HEK293 (cell line): ENCODE data around the gene ADD1.

Experiments used
- CTCF ChIA-PET: fragments of 350-600 bp; formaldehyde crosslinking; extraction: SDS; loops from one replicate; lab custom pipeline; 2021; ENCODE audit warnings: antibody characterized with exemption; lab: Yijun Ruan, JAX
- POLR2A ChIA-PET: fragments of 300-600 bp; formaldehyde crosslinking; extraction: SDS; loops from one replicate; lab custom pipeline; 2020; ENCODE audit warnings: antibody characterized with exemption, inconsistent platforms; lab: Yijun Ruan, JAX
- H3K27ac ChIP-seq: fragments of 200-500 bp; sonication (Bioruptor generic); 2 replicates; pipeline ENCODE4 v1.5.1; 2014; ENCODE audit warnings: low read depth, low read length, control low read depth, inconsistent platforms; ENCODE audit errors: extremely low read depth
- H3K36me3 ChIP-seq, 2 experiments: fragments of 200-500 bp in 1 of 2; sonication (Bioruptor generic) in 1 of 2; 1 replicate in 1 of 2; 2 replicates in 1 of 2; pipeline ENCODE4 v1.5.1; 2014 to 2017; ENCODE audit warnings: inconsistent platforms in 2 of 2, low read length in 2 of 2; ENCODE audit not compliant: control insufficient read depth in 2 of 2, insufficient read depth in 1 of 2
- H3K4me1 ChIP-seq: fragments of 200-500 bp; sonication (Bioruptor generic); 2 replicates; pipeline ENCODE4 v1.5.1; 2014; ENCODE audit warnings: mild to moderate bottlenecking, low read length, inconsistent platforms; ENCODE audit not compliant: control insufficient read depth, insufficient read depth
- H3K4me3 ChIP-seq: 2 replicates; pipeline ENCODE4 v1.5.1; 2011; ENCODE audit warnings: low read depth, mild to moderate bottlenecking, control low read depth, low read length, moderate library complexity
- H3K9me3 ChIP-seq: fragments of 200-500 bp; sonication (Bioruptor generic); 2 replicates; pipeline ENCODE4 v1.5.1; 2014; ENCODE audit warnings: low read depth, low read length, inconsistent platforms; ENCODE audit not compliant: control insufficient read depth, insufficient read depth
- GLIS1 ChIP-seq: fragments of 450-650 bp; formaldehyde crosslinking; IDR thresholded peaks from 2 replicates; pipeline ENCODE4 v1.5.1; 2016; ENCODE audit warnings: missing biosample characterization, missing genetic modification characterization
- SALL2 ChIP-seq: fragments of 450-650 bp; formaldehyde crosslinking; IDR thresholded peaks from 2 replicates; pipeline ENCODE4 v1.5.0; 2017; ENCODE audit warnings: missing biosample characterization, mild to moderate bottlenecking, missing genetic modification characterization, borderline replicate concordance
- ZBTB1 ChIP-seq: fragments of 450-650 bp; formaldehyde crosslinking; IDR thresholded peaks from 2 replicates; pipeline ENCODE4 v1.5.1; 2016; ENCODE audit warnings: missing biosample characterization, missing genetic modification characterization
- ZBTB6 ChIP-seq: fragments of 450-650 bp; formaldehyde crosslinking; IDR thresholded peaks from 2 replicates; pipeline ENCODE4 v1.5.1; 2017; ENCODE audit warnings: missing biosample characterization, missing genetic modification characterization
- ZFP69B ChIP-seq: fragments of 450-650 bp; formaldehyde crosslinking; IDR thresholded peaks from 2 replicates; pipeline ENCODE4 v1.5.1; 2016; ENCODE audit warnings: missing biosample characterization, missing genetic modification characterization
- ZNF112 ChIP-seq: fragments of 450-650 bp; formaldehyde crosslinking; IDR thresholded peaks from 2 replicates; pipeline ENCODE4 v1.5.0; 2017; ENCODE audit warnings: missing biosample characterization, missing genetic modification characterization
- ZNF140 ChIP-seq: fragments of 450-650 bp; formaldehyde crosslinking; IDR thresholded peaks from 2 replicates; pipeline ENCODE4 v1.5.1; 2016; ENCODE audit warnings: missing biosample characterization, missing genetic modification characterization
- ZNF155 ChIP-seq: fragments of 450-650 bp; formaldehyde crosslinking; IDR thresholded peaks from 2 replicates; pipeline ENCODE4 v1.5.1; 2016; ENCODE audit warnings: missing biosample characterization, missing genetic modification characterization
- ZNF239 ChIP-seq: fragments of 450-650 bp; formaldehyde crosslinking; IDR thresholded peaks from 2 replicates; pipeline ENCODE4 v1.5.1; 2016; ENCODE audit warnings: missing biosample characterization, missing genetic modification characterization
- ZNF248 ChIP-seq: fragments of 450-650 bp; formaldehyde crosslinking; IDR thresholded peaks from 2 replicates; pipeline ENCODE4 v1.5.1; 2017; ENCODE audit warnings: missing biosample characterization, missing genetic modification characterization
- ZNF394 ChIP-seq: fragments of 450-650 bp; formaldehyde crosslinking; IDR thresholded peaks from 2 replicates; pipeline ENCODE4 v1.5.1; 2016; ENCODE audit warnings: missing biosample characterization, missing genetic modification characterization, mild to moderate bottlenecking, moderate library complexity, borderline replicate concordance
- ZNF510 ChIP-seq: fragments of 450-650 bp; formaldehyde crosslinking; IDR thresholded peaks from 2 replicates; pipeline ENCODE4 v1.5.1; 2018; ENCODE audit warnings: mild to moderate bottlenecking, missing genetic modification characterization, missing biosample characterization; ENCODE audit not compliant: insufficient replicate concordance
- ZNF530 ChIP-seq: fragments of 450-650 bp; formaldehyde crosslinking; IDR thresholded peaks from 2 replicates; pipeline ENCODE4 v1.5.1; 2016; ENCODE audit warnings: low read depth, missing biosample characterization, missing genetic modification characterization
- ZNF623 ChIP-seq: fragments of 450-650 bp; formaldehyde crosslinking; IDR thresholded peaks from 2 replicates; pipeline ENCODE4 v1.5.1; 2016; ENCODE audit warnings: missing biosample characterization, missing genetic modification characterization
- ZNF658 ChIP-seq: fragments of 450-650 bp; formaldehyde crosslinking; IDR thresholded peaks from 2 replicates; pipeline ENCODE4; 2016; ENCODE audit warnings: missing biosample characterization, missing genetic modification characterization
- ZNF692 ChIP-seq: fragments of 450-650 bp; formaldehyde crosslinking; IDR thresholded peaks from 2 replicates; pipeline ENCODE4 v1.5.1; 2016; ENCODE audit warnings: missing biosample characterization, missing genetic modification characterization
- ZNF777 ChIP-seq: fragments of 450-650 bp; formaldehyde crosslinking; IDR thresholded peaks from 2 replicates; pipeline ENCODE4 v1.5.1; 2017; ENCODE audit warnings: missing biosample characterization, missing genetic modification characterization, borderline replicate concordance
- ZNF830 ChIP-seq: fragments of 450-650 bp; IDR thresholded peaks from 2 replicates; pipeline ENCODE4 v1.5.0; 2018; ENCODE audit warnings: missing biosample characterization, missing genetic modification characterization, low read depth, mild to moderate bottlenecking, moderate library complexity
- ZSCAN4 ChIP-seq: fragments of 450-650 bp; formaldehyde crosslinking; IDR thresholded peaks from 2 replicates; pipeline ENCODE4 v1.5.1; 2017; ENCODE audit warnings: missing biosample characterization, missing genetic modification characterization
- TF ChIP-seq, protein P1 (sequence below): fragments of 450-650 bp; formaldehyde crosslinking; IDR thresholded peaks from 2 replicates; pipeline ENCODE4 v1.5.1; 2016; ENCODE audit warnings: missing biosample characterization, missing genetic modification characterization

The ADD1 gene

GRCh38 chr4:2913168-2913567, 69.5 kb downstream of the ADD1 start:
- TF ChIP-seq ZSCAN4 (no peak), ZNF623 (tag by site-specific recombination) (no peak), ZNF140 (tag by site-specific recombination) (no peak), ZNF830 (tag by site-specific recombination) (no peak), ZBTB1 (no peak), ZNF530 (no peak), ZNF658 (tag by site-specific recombination) (no peak), ZNF155 (tag by site-specific recombination) (no peak), ZBTB6 (tag by site-specific recombination) (no peak)
- TF ChIP-seq, protein P1, sequence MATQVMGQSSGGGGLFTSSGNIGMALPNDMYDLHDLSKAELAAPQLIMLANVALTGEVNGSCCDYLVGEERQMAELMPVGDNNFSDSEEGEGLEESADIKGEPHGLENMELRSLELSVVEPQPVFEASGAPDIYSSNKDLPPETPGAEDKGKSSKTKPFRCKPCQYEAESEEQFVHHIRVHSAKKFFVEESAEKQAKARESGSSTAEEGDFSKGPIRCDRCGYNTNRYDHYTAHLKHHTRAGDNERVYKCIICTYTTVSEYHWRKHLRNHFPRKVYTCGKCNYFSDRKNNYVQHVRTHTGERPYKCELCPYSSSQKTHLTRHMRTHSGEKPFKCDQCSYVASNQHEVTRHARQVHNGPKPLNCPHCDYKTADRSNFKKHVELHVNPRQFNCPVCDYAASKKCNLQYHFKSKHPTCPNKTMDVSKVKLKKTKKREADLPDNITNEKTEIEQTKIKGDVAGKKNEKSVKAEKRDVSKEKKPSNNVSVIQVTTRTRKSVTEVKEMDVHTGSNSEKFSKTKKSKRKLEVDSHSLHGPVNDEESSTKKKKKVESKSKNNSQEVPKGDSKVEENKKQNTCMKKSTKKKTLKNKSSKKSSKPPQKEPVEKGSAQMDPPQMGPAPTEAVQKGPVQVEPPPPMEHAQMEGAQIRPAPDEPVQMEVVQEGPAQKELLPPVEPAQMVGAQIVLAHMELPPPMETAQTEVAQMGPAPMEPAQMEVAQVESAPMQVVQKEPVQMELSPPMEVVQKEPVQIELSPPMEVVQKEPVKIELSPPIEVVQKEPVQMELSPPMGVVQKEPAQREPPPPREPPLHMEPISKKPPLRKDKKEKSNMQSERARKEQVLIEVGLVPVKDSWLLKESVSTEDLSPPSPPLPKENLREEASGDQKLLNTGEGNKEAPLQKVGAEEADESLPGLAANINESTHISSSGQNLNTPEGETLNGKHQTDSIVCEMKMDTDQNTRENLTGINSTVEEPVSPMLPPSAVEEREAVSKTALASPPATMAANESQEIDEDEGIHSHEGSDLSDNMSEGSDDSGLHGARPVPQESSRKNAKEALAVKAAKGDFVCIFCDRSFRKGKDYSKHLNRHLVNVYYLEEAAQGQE (tag by site-specific recombination) = no peak
- H3K4me1 ChIP-seq = no peaks in the 10 kb centered on the region
- no peak overlapping the region for H3K27ac ChIP-seq
- no peak overlapping the region for H3K4me3 ChIP-seq
- peaks cover 0 to 77% of the 10 kb centered on the region in 2 experiments; a peak in 2 of 3 replicates for H3K36me3 ChIP-seq
- ChIA-PET CTCF (no interaction called here), POLR2A (no interaction called here)
- no peaks in the 10 kb centered on the region for H3K9me3 ChIP-seq

DNA sequence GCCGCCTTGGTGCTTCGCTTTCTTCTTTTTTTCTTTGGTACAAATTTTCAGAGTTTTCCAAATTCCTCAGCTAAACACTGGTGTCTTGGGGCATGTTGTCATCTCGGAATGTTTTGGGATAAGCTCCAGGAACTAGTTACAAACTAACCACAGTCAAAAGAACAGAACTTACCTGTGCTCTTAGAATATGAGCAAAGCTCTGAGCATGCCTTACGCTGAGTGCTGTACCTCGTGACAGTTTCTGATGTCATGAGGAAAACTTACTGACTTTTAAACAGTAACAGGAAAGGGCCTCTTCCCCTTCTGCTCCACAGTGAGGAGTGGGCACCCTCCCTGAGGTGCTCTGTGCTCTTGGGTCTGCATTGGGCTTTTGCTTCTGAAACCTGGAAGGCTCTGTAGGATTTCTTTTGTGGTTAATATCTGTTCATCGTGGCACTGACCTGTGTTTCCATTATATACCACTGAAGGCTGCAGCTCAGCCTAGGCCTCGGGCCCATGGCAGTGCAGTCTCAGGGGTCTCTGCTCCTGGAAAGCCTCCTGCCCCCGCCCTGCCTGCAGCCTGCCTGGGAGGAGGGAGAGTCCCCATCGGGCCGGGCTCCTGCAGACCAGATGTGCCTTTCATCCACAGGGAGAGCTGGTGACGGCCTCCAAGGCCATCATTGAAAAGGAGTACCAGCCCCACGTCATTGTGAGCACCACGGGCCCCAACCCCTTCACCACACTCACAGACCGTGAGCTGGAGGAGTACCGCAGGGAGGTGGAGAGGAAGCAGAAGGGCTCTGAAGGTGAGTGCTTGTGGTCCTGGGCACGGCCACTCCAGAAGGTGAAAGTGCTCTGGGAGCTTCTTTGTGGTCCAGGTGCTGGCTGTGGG, 70.8 kb downstream of the ADD1 start:
- H3K36me3 ChIP-seq = peaks cover 0 to 63% of the 10 kb centered on the region in 2 experiments; a peak in 2 of 3 replicates
- no peak overlapping the region for H3K27ac ChIP-seq
- H3K4me3 ChIP-seq = no peak overlapping the region
- POLR2A ChIA-PET = no interaction called here
- no peaks in the 10 kb centered on the region for H3K9me3 ChIP-seq
- TF ChIP-seq SALL2 (tag by site-specific recombination) = no peak
- H3K4me1 ChIP-seq = no peaks in the 10 kb centered on the region
- CTCF ChIA-PET = interaction anchor here (1.0 kb wide), 1 partner anchor 64 kb away, joined by 4 read pairs; no protein-coding TSS in a partner anchor

- Histone ChIP-seq H3K4me3 (no peak overlapping the region), H3K36me3 (peaks cover 0 to 50% of the 10 kb centered on the region in 2 experiments; a peak in 2 of 3 replicates), H3K27ac (no peak overlapping the region), H3K9me3 (no peaks in the 10 kb centered on the region), H3K4me1 (no peaks in the 10 kb centered on the region)
- ChIA-PET POLR2A (no interaction called here), CTCF (interaction anchor here (0.6 kb wide), 1 partner anchor 214 kb away, joined by 8 read pairs; no protein-coding TSS in a partner anchor)
- TF ChIP-seq ZNF239 (tag by site-specific recombination) (no peak), ZNF510 (tag by site-specific recombination) (no peak), ZNF155 (tag by site-specific recombination) (no peak), ZNF248 (no peak), ZNF112 (tag by site-specific recombination) (no peak), GLIS1 (no peak), ZNF777 (tag by site-specific recombination) (no peak), ZNF692 (no peak), ZFP69B (tag by site-specific recombination) (no peak), ZNF394 (tag by site-specific recombination) (no peak)
These were observed 72.1 kb downstream of the ADD1 start for GRCh38 chr4:2915789-2916188.
